ENCODE data around the gene PTPRN2. TPM values are rescaled to one million over a fixed set of nuclear protein-coding genes. Genes with fewer than 3 reads are reported as not detected.
"Not testable (repeated sequence)": the region's sequence is repeated elsewhere in the genome, so short reads cannot be mapped to it uniquely, and the experiment has no call there.

The PTPRN2 gene
- total RNA-seq, 1 donor from 2014 or later, result 0.41 TPM

DNA sequence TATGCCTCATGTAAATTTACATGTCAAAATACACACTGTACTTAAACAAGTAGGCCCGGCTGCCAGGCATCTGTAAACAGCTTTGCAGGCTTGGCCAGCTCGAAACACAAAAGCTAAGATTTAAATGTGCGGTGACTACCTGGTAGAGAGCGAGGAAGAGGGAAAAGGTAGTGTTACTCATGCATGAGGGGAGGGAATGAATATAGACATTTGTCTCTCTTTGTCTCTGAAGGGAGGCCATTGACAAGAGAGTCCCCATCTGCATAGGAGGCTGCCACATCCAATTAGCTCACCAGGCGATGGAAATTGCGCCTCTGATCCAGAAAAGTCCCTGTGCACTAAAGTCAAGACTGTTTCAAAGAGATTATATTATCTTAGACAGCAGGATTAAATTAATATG lies 535.8 kb downstream of the PTPRN2 start:
- Mint-ChIP-seq H3K4me3 (no peak overlapping the region), H3K4me1 (ENCODE audit: low read depth) (no peaks in the 10 kb centered on the region), H3K9me3 (no peaks in the 10 kb centered on the region), H3K36me3 (ENCODE audit: low read depth) (no peaks in the 10 kb centered on the region), H3K27me3 (ENCODE audit: insufficient read depth) (no peaks in the 10 kb centered on the region), H3K27ac (no peak overlapping the region)
- intact Hi-C loops (cut with micrococcal nuclease), result no loop called here
- no peak for DNase-seq (ENCODE audit: low spot score)

DNA sequence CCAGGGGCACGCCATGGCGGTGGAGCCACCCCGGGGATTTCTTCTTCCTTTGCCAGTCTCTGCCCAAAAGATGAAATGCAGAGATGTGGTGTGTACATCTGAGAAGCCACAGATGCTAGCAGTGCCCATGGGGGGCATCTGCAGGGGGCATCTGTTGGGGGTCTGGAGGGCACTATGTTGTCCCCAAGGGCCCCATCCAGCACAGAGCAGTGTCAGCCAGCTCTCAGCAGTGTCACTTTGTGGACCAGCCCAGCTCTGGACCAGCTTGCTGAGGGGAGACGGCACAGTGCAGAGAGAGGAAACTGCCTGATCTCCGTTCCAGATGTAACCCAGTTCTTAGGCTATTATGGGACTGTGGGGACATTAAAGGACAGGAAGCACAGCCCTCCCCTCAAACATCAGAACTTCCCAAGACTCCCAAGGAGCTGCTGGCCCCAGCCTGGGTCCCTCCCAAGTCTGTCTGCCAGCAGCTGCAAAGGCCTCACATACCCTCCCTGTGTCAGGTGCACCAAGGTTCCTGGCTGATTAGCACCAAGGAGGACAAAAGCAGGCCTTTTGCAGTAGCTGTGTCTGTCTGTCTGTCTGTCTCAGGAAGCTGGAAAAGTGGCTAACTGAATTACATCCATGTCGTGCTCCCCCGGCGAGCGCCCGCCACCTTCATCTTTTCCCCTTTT lies 536.5 kb downstream of the PTPRN2 start:
- Mint-ChIP-seq H3K4me1 (ENCODE audit: low read depth) (no peaks in the 10 kb centered on the region), H3K27me3 (ENCODE audit: insufficient read depth) (no peaks in the 10 kb centered on the region), H3K27ac (no peak overlapping the region), H3K4me3 (no peak overlapping the region), H3K9me3 (no peaks in the 10 kb centered on the region), H3K36me3 (ENCODE audit: low read depth) (no peaks in the 10 kb centered on the region)
- intact Hi-C loops (cut with micrococcal nuclease), result no loop called here
- no peak for DNase-seq (ENCODE audit: low spot score)

DNA sequence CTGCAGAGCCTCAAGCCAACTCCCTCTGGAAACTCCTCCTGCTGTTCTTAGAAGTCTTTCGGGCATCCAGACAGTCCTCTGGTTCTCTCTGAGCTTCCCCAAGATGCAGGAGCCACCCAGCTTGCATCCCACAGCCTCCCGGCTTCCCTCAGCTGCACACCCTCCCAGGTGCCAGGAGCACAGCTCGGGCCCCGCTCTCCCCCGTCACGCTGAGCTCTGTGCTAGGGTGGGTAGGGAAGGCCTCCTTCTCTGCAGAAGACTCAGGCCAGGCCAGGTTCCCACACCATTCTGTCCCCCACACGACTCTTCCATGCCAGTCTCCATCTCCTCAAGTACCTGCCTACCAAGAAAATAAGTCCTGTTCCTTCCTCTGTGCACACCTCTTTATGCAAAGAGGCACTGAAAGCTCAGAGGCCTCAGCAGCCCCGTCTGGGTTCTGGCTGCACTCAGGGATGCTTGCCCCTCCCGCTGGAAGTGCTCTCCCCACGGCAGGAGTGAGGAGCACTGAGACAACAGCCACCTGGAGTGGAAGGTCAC lies 537.1 kb downstream of the PTPRN2 start:
- no peaks in the 10 kb centered on the region for H3K4me1 Mint-ChIP-seq (ENCODE audit: low read depth)
- no peak for DNase-seq (ENCODE audit: low spot score)
- no peak overlapping the region for H3K4me3 Mint-ChIP-seq
- intact Hi-C loops (cut with micrococcal nuclease), result no loop called here
- no peaks in the 10 kb centered on the region for H3K27me3 Mint-ChIP-seq (ENCODE audit: insufficient read depth)
- no peaks in the 10 kb centered on the region for H3K36me3 Mint-ChIP-seq (ENCODE audit: low read depth)
- H3K9me3 Mint-ChIP-seq, result no peaks in the 10 kb centered on the region
- H3K27ac Mint-ChIP-seq, result no peak overlapping the region

DNA sequence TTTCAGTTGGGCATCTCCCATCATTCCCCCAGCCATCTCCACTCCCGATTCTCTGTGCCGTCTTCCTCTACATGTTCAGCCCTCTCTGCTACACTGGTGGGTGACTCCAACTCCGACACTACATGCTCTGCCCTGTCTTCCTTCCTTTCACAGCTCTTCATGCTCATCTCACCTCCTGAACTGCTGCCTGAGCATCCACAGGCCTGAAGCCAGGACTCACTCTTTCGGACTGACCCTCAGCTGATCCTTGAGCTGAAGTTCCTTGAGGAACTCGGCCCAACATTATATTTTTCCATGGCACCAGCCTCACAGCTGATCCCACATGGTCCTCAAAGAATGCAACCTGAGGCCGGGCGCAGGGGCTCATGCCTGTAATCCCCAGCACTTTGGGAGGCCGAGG lies 538.4 kb downstream of the PTPRN2 start:
- Mint-ChIP-seq H3K4me3 (no peak overlapping the region), H3K36me3 (ENCODE audit: low read depth) (no peaks in the 10 kb centered on the region), H3K4me1 (ENCODE audit: low read depth) (no peaks in the 10 kb centered on the region), H3K27ac (no peak overlapping the region), H3K27me3 (ENCODE audit: insufficient read depth) (no peaks in the 10 kb centered on the region), H3K9me3 (no peaks in the 10 kb centered on the region)
- no peak for DNase-seq (ENCODE audit: low spot score)
- intact Hi-C loops (cut with micrococcal nuclease), result no loop called here

DNA sequence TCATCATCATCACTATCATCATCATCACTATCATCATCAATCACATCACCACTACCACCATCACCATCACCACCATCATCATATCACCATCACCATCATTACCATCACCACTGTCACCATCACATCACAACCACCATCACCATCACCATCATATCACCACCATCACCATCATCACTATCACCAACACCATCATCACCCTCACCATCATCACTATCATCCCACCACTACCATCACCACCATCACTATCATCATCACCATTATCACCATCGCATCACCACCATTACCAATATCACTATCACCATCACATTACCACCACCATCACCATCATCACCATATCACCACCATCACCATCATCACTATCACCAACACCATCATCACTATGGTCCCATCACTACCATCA lies 539.1 kb downstream of the PTPRN2 start:
- H3K4me3 Mint-ChIP-seq, result no peak overlapping the region
- H3K9me3 Mint-ChIP-seq, result no peaks in the 10 kb centered on the region
- H3K36me3 Mint-ChIP-seq (ENCODE audit: low read depth), result no peaks in the 10 kb centered on the region
- intact Hi-C loops (cut with micrococcal nuclease), result no loop called here
- DNase-seq (ENCODE audit: low spot score), result no peak
- H3K27ac Mint-ChIP-seq, result no peak overlapping the region
- no peaks in the 10 kb centered on the region for H3K4me1 Mint-ChIP-seq (ENCODE audit: low read depth)
- no peaks in the 10 kb centered on the region for H3K27me3 Mint-ChIP-seq (ENCODE audit: insufficient read depth)

DNA sequence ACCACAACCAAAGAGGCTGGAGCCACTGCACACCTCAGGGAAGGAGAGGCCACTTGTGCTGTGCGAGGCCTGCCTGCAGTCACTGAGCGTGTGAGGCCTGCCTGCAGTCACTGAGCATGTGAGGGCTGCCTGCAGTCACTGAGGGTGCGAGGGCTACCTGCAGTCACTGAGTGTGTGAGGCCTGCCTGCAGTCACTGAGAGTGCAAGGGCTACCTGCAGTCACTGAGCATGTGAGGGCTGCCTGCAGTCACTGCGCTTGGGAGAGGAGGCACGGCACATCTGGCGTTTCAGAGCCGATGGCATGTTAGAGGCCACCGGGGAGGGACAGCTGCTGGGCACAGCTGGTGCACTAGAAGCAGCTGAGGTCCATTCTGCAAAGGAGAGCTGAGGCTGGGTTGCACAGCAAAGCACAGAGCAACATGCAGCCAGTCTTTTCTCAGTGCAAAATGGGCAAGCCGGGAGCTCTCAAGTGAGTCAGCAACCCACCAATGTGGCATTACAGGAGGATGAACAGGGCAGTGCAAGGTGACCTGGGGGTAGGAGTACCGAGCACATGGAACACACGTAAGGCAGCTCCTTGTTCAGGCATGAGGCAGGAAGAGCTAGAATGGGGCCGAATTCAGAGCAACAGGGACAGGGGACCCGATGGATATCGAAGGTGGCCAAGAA lies 540.1 kb downstream of the PTPRN2 start:
- intact Hi-C loops (cut with micrococcal nuclease), result no loop called here
- H3K27ac Mint-ChIP-seq, result no peak overlapping the region
- no peaks in the 10 kb centered on the region for H3K9me3 Mint-ChIP-seq
- H3K4me1 Mint-ChIP-seq (ENCODE audit: low read depth), result no peaks in the 10 kb centered on the region
- H3K36me3 Mint-ChIP-seq (ENCODE audit: low read depth), result no peaks in the 10 kb centered on the region
- H3K4me3 Mint-ChIP-seq, result no peak overlapping the region
- H3K27me3 Mint-ChIP-seq (ENCODE audit: insufficient read depth), result no peaks in the 10 kb centered on the region
- no peak for DNase-seq (ENCODE audit: low spot score)

DNA sequence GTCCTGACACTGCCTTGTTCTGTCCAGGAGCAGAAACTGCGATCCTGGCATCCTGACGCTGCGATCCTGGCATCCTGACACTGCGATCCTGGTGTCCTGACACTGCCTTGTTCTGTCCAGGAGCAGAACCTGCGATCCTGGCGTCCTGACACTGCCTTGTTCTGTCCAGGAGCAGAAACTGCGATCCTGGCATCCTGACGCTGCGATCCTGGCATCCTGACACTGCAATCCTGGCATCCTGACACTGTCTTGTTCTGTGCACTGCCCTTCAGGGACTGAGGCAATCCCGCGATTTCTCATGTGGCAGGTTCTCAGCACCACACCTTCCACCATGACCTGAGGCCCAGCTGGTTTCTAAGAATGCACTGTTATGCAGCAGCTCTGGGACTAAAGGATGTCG lies 541.4 kb downstream of the PTPRN2 start:
- H3K4me3 Mint-ChIP-seq; intact Hi-C loops (cut with micrococcal nuclease); H3K27ac Mint-ChIP-seq; H3K9me3 Mint-ChIP-seq; H3K27me3 Mint-ChIP-seq (ENCODE audit: insufficient read depth); H3K36me3 Mint-ChIP-seq (ENCODE audit: low read depth); H3K4me1 Mint-ChIP-seq (ENCODE audit: low read depth); DNase-seq (ENCODE audit: low spot score): not testable (repeated sequence)

DNA sequence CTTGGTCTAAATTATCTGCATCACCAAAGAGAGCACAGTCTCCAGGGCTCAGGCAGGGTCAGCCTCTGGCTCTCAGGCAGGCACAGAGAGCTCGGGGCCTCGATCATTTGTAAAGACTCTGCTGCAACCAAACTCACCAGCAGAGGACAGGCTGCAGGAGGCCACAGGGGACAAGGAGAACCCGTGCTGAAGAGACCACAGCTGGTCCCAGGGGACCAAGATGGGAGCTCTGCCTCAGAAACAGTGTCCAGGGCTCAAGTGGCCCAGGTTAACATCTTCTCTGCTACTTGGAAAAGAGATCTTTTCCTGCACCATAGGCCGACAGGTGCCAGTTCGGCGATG lies 543.2 kb downstream of the PTPRN2 start:
- intact Hi-C loops (cut with micrococcal nuclease), result no loop called here
- Mint-ChIP-seq H3K27me3 (ENCODE audit: insufficient read depth) (no peaks in the 10 kb centered on the region), H3K4me1 (ENCODE audit: low read depth) (no peaks in the 10 kb centered on the region), H3K9me3 (peaks cover 9% of the 10 kb centered on the region), H3K4me3 (no peak overlapping the region), H3K36me3 (ENCODE audit: low read depth) (no peaks in the 10 kb centered on the region), H3K27ac (no peak overlapping the region)
- no peak for DNase-seq (ENCODE audit: low spot score)

DNA sequence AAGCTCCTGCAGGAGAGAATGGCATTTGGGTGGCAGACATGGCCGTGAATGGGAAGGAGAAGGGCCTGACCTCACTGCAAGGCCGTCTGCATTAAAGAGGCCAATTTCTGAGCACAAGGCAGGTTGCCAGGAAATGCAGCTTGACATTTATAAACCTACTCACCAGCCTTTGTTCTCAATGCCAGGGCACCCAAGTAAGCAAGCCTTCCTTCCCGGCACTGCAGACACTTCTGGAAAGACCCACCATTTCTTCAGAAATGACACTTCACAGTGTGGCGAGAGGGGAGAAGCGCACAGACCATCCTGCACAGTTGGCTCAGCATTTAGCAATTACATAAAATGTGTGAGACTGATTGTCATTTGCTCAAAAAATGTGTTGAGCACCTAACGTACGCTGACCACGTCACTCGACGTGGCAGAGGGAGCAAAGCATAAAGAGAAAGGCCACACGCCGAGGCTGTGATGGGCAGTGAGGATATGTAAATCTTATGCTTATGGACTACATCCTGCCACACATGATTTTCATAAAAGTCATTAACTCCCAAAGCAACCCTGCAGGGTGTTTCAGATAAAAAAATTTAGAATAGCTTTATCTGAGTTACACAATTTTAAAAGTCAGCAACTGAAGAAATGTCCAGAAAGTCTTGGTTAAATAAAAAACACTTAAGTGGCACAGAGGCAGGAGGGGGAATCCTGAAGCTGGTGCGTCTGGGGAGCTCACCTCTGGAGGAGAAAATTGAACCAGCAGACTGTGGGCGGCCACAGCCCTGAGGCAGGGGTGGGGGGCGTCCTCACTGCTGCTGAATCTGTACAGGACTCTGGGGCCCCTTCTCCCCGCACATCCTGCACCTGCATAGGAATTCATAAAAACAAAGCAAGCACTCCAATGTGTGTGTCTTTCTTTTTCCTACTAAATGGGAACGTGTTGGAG lies 543.8 kb downstream of the PTPRN2 start:
- no peak overlapping the region for H3K4me3 Mint-ChIP-seq
- peaks cover 14% of the 10 kb centered on the region for H3K9me3 Mint-ChIP-seq
- H3K4me1 Mint-ChIP-seq (ENCODE audit: low read depth), result no peaks in the 10 kb centered on the region
- intact Hi-C loops (cut with micrococcal nuclease), result no loop called here
- H3K36me3 Mint-ChIP-seq (ENCODE audit: low read depth), result no peaks in the 10 kb centered on the region
- no peaks in the 10 kb centered on the region for H3K27me3 Mint-ChIP-seq (ENCODE audit: insufficient read depth)
- H3K27ac Mint-ChIP-seq, result no peak overlapping the region
- no peak for DNase-seq (ENCODE audit: low spot score)

DNA sequence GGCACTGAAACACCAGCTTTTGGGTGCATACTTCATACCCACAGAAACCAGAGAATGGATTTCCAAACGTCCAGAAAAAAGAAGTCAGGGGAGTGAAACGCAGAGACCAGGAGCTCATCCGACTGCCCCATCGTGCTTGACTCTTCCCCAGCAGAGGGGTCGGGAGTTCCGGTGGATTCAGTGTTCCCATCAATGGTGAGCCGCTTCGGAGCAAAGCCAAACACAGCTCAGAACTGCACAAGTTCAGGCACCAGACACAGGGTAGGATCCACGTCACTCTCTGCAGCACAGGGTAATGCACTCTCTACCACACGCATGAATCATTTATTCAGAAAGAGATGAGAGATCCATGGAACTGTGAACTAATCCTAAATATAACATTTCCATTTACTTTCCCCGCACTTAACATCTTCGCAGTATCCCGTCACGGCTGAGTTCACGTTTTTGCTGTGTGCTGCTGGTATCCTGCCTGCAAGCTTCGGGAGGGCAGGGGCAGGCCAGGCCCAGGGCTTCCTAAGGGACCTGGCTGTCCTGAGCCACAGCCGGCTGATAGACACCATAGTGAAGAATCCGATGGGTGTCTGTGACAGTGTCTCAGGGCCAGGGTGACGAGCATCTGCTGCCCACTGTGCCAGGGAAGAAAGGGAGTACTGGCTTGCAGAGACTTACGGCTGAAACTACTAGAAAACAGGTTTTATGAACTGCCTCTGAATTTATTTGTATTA lies 545.3 kb downstream of the PTPRN2 start:
- intact Hi-C loops (cut with micrococcal nuclease), result no loop called here
- H3K36me3 Mint-ChIP-seq (ENCODE audit: low read depth), result no peaks in the 10 kb centered on the region
- H3K4me3 Mint-ChIP-seq, result no peak overlapping the region
- DNase-seq (ENCODE audit: low spot score), result no peak
- H3K4me1 Mint-ChIP-seq (ENCODE audit: low read depth), result no peaks in the 10 kb centered on the region
- H3K27ac Mint-ChIP-seq, result no peak overlapping the region
- peaks cover 17% of the 10 kb centered on the region for H3K9me3 Mint-ChIP-seq
- H3K27me3 Mint-ChIP-seq (ENCODE audit: insufficient read depth), result no peaks in the 10 kb centered on the region

DNA sequence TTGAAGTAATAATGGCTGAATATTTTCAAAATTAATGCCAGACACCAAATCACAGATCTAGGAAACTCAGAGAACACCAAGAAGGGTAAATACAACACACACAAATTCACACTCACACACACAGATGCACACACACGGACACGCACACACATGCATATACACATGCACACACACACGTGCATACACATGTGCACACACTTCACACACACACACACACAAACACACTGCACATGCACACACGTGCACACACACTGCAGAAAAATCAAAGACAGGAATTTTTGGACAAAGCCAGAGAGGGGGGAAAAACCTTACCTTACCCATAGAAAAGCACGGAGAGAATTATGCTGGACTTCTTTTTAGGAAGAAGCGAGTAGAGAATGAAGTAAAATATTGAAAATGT lies 547.4 kb downstream of the PTPRN2 start:
- peaks cover 17% of the 10 kb centered on the region for H3K9me3 Mint-ChIP-seq
- H3K36me3 Mint-ChIP-seq (ENCODE audit: low read depth), result no peaks in the 10 kb centered on the region
- no peaks in the 10 kb centered on the region for H3K4me1 Mint-ChIP-seq (ENCODE audit: low read depth)
- no peak overlapping the region for H3K27ac Mint-ChIP-seq
- H3K4me3 Mint-ChIP-seq, result no peak overlapping the region
- no peaks in the 10 kb centered on the region for H3K27me3 Mint-ChIP-seq (ENCODE audit: insufficient read depth)
- no peak for DNase-seq (ENCODE audit: low spot score)
- intact Hi-C loops (cut with micrococcal nuclease), result no loop called here

DNA sequence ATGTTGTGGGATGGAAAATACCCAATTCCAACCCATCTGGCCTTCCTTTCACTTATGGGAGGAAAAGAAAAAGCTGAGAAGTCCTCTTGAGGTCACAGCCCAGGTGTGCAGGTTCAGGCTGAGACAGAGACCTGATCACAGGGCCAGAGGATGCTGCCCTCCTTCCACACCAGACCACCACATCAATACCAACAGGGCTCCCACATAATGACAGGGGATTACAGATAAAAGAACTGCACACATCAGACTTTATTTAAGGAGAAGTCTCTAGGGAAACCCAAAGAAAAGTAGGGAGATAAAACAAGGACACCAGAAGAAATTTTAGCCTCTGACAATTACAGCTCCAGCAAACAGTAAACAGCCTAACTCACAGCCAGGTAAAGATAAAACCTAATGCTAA lies 548.4 kb downstream of the PTPRN2 start:
- Mint-ChIP-seq H3K9me3 (peaks cover 17% of the 10 kb centered on the region), H3K4me1 (ENCODE audit: low read depth) (no peaks in the 10 kb centered on the region), H3K27me3 (ENCODE audit: insufficient read depth) (no peaks in the 10 kb centered on the region), H3K4me3 (no peak overlapping the region), H3K27ac (no peak overlapping the region), H3K36me3 (ENCODE audit: low read depth) (no peaks in the 10 kb centered on the region)
- intact Hi-C loops (cut with micrococcal nuclease), result no loop called here
- no peak for DNase-seq (ENCODE audit: low spot score)

Data from activated T-helper 1 cell treated with anti-CD3 and anti-CD28 coated beads, Interleukin-12 subunit alpha, Interleukin-12 subunit beta, Interleukin-2, Interleukin-4 antibody, amounts not matched to agents 30 ng/mL and 10 ng/mL and 1 ng/mL, durations not matched to agents 14 hours and 24 hours and 36 hours (primary cell).